ENCODE data around the gene CCL17. TPM values are rescaled to one million over a fixed set of nuclear protein-coding genes. Genes with fewer than 3 reads are reported as not detected.

The CCL17 gene
- total and polyA plus RNA-seq, 4 donors = not detected

DNA sequence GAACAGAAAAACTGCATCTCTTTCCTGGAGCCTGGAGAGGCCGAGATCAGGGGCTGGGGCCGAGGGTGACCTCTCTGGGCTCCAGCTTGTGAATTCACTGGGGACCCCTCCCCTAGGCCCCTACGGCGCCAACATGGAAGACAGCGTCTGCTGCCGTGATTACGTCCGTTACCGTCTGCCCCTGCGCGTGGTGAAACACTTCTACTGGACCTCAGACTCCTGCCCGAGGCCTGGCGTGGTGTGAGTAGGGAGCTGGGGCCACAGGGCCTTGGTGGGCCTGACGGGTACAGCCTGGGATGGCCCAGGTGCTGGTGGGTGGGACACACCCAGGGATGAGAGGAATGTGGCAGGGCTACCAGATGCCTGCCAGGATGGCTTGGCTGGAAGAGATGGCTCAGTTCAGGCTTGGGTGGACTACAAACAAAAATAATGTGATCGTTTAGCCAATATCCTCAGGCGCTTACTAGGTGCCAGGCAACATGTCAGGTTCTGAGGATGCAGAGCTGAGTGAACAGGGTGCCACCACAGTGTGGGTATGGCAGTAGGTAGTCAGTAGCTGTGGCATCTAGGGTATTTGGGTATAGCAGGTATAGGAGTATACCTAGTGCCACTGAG is 44.1 kb upstream of the CCL17 start:
- TF ChIP-seq, protein P1, sequence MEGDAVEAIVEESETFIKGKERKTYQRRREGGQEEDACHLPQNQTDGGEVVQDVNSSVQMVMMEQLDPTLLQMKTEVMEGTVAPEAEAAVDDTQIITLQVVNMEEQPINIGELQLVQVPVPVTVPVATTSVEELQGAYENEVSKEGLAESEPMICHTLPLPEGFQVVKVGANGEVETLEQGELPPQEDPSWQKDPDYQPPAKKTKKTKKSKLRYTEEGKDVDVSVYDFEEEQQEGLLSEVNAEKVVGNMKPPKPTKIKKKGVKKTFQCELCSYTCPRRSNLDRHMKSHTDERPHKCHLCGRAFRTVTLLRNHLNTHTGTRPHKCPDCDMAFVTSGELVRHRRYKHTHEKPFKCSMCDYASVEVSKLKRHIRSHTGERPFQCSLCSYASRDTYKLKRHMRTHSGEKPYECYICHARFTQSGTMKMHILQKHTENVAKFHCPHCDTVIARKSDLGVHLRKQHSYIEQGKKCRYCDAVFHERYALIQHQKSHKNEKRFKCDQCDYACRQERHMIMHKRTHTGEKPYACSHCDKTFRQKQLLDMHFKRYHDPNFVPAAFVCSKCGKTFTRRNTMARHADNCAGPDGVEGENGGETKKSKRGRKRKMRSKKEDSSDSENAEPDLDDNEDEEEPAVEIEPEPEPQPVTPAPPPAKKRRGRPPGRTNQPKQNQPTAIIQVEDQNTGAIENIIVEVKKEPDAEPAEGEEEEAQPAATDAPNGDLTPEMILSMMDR (IDR thresholded peaks at IDR 0.05; ENCODE audit: low read depth, low read length, missing input control) = no peak
- TF ChIP-seq REST (IDR thresholded peaks at IDR 0.05) = no peak
- no peak for TF ChIP-seq NR2F2 (IDR thresholded peaks at IDR 0.05)
- TF ChIP-seq SP1 (IDR thresholded peaks at IDR 0.05) = no peak
- TF ChIP-seq EGR1 (IDR thresholded peaks at IDR 0.05; ENCODE audit: low read depth in 2 of 2) = no peak
- TF ChIP-seq RXRA (IDR thresholded peaks at IDR 0.05) = no peak
- no peak for TF ChIP-seq YY1 (IDR thresholded peaks at IDR 0.05)
- 95% methylated on average over 16 of the region's 16 CpGs for WGBS
- DNase-seq (ENCODE audit: low spot score) = no peak
- Histone ChIP-seq H3K4me1 (ENCODE audit: control insufficient read depth in 4 of 4, insufficient read depth in 4 of 4, low read length in 3 of 4) (peaks cover 0 to 23% (median 21%) of the 10 kb centered on the region in 4 donors), H3K9ac (ENCODE audit: low read depth in 1 of 2, low read length in 2 of 2) (no peak overlapping the region), H3K27me3 (ENCODE audit: control insufficient read depth in 4 of 4, insufficient read depth in 4 of 4, low read length in 3 of 4) (no peaks in the 10 kb centered on the region), H3K27ac (ENCODE audit: low read depth in 1 of 2, low read length in 2 of 2) (no peak overlapping the region), H3K4me3 (ENCODE audit: low read depth in 1 of 3, low read length in 3 of 3) (no peak overlapping the region), H3K36me3 (ENCODE audit: control insufficient read depth in 4 of 4, insufficient read depth in 3 of 4, low read depth in 1 of 4, low read length in 3 of 4) (no peaks in the 10 kb centered on the region), H3K9me3 (ENCODE audit: control insufficient read depth in 4 of 4, low read length in 3 of 4) (no peaks in the 10 kb centered on the region)

DNA sequence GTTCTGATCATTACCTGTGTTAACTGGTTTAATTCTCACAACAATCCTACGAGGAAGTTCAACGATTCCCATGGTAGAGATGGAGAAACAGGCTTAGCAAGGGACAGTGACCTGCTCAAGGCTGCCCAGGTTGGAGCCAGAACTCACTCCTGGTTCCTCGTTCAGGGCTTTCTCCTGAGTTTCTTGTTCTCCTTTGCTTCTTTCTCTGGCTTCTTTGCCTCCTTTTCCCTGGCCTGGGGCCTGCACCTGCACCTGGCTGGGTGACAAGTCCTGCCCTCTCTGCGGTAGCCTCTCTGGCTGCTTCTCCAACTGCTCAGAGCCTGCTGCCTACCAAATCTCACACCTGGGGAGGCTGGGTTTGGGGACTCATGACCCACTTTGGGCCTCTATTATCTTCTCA is 43.2 kb upstream of the CCL17 start:
- Histone ChIP-seq H3K27me3 (ENCODE audit: control insufficient read depth in 4 of 4, insufficient read depth in 4 of 4, low read length in 3 of 4) (no peaks in the 10 kb centered on the region), H3K4me3 (ENCODE audit: low read depth in 1 of 3, low read length in 3 of 3) (no peak overlapping the region), H3K4me1 (ENCODE audit: control insufficient read depth in 4 of 4, insufficient read depth in 4 of 4, low read length in 3 of 4) (peaks cover 0 to 23% (median 21%) of the 10 kb centered on the region in 4 donors), H3K9ac (ENCODE audit: low read depth in 1 of 2, low read length in 2 of 2) (no peak overlapping the region), H3K36me3 (ENCODE audit: control insufficient read depth in 4 of 4, insufficient read depth in 3 of 4, low read depth in 1 of 4, low read length in 3 of 4) (no peaks in the 10 kb centered on the region), H3K27ac (ENCODE audit: low read depth in 1 of 2, low read length in 2 of 2) (no peak overlapping the region), H3K9me3 (ENCODE audit: control insufficient read depth in 4 of 4, low read length in 3 of 4) (no peaks in the 10 kb centered on the region)
- WGBS = 35% methylated on average over 4 of the region's 4 CpGs
- no peak for DNase-seq (ENCODE audit: low spot score)
- no peak for TF ChIP-seq TAF1 (conservative IDR thresholded peaks at IDR 0.05)
- no peak for TF ChIP-seq FOXA2 (IDR thresholded peaks at IDR 0.05)
- TF ChIP-seq RAD21 (IDR thresholded peaks at IDR 0.05) = no peak
- no peak for TF ChIP-seq HNF4A (conservative IDR thresholded peaks at IDR 0.05)
- no peak for TF ChIP-seq ATF3 (IDR thresholded peaks at IDR 0.05)
- TF ChIP-seq, protein P2, sequence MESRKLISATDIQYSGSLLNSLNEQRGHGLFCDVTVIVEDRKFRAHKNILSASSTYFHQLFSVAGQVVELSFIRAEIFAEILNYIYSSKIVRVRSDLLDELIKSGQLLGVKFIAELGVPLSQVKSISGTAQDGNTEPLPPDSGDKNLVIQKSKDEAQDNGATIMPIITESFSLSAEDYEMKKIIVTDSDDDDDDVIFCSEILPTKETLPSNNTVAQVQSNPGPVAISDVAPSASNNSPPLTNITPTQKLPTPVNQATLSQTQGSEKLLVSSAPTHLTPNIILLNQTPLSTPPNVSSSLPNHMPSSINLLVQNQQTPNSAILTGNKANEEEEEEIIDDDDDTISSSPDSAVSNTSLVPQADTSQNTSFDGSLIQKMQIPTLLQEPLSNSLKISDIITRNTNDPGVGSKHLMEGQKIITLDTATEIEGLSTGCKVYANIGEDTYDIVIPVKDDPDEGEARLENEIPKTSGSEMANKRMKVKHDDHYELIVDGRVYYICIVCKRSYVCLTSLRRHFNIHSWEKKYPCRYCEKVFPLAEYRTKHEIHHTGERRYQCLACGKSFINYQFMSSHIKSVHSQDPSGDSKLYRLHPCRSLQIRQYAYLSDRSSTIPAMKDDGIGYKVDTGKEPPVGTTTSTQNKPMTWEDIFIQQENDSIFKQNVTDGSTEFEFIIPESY (IDR thresholded peaks at IDR 0.05) = no peak
- no peak for TF ChIP-seq REST (IDR thresholded peaks at IDR 0.05)
- TF ChIP-seq, protein P1 (IDR thresholded peaks at IDR 0.05; ENCODE audit: low read depth, low read length, missing input control) = no peak
- TF ChIP-seq EGR1 (IDR thresholded peaks at IDR 0.05; ENCODE audit: low read depth in 2 of 2) = no peak
